HEK293 (cell line): ENCODE results near the gene NOC2L.
A peak's percentile ranks its signal among the peaks of the same experiment; 100 is the strongest.

Experiments
- BCL6B ChIP-seq: fragments of 450-650 bp; formaldehyde crosslinking; IDR thresholded peaks from 2 replicates; pipeline ENCODE4 v1.5.1; 2017; ENCODE audit warnings: missing biosample characterization, missing genetic modification characterization
- GFI1B ChIP-seq: fragments of 450-650 bp; formaldehyde crosslinking; IDR thresholded peaks from 2 replicates; pipeline ENCODE4 v1.5.1; 2016; ENCODE audit warnings: missing biosample characterization, missing genetic modification characterization
- GLI4 ChIP-seq: fragments of 450-650 bp; formaldehyde crosslinking; IDR thresholded peaks from 2 replicates; pipeline ENCODE4 v1.5.1; 2016; ENCODE audit warnings: missing biosample characterization, missing genetic modification characterization
- HOXA7 ChIP-seq: sonication (generic); formaldehyde crosslinking; IDR thresholded peaks from 2 replicates; pipeline ENCODE4 v1.8.1; 2022; ENCODE audit warnings: missing genetic modification reagents, borderline replicate concordance
- MEIS1 ChIP-seq: sonication (generic); formaldehyde crosslinking; IDR thresholded peaks from 2 replicates; pipeline ENCODE4 v1.8.1; 2022; ENCODE audit warnings: missing genetic modification reagents, mild to moderate bottlenecking, borderline replicate concordance
- OVOL3 ChIP-seq: fragments of 450-650 bp; formaldehyde crosslinking; IDR thresholded peaks from 2 replicates; pipeline ENCODE4 v1.5.1; 2016; ENCODE audit warnings: missing biosample characterization, missing genetic modification characterization
- SETDB1 ChIP-seq: IDR thresholded peaks from one replicate; pipeline ENCODE4 v1.6.1; 2017; ENCODE audit warnings: mild to moderate bottlenecking, low read length, moderate library complexity, mixed read lengths; ENCODE audit not compliant: insufficient read length
- ZBTB6 ChIP-seq: fragments of 450-650 bp; formaldehyde crosslinking; IDR thresholded peaks from 2 replicates; pipeline ENCODE4 v1.5.1; 2017; ENCODE audit warnings: missing biosample characterization, missing genetic modification characterization
- ZBTB7A ChIP-seq: fragments of 450-650 bp; formaldehyde crosslinking; IDR thresholded peaks from 2 replicates; pipeline ENCODE4 v1.5.1; 2016; ENCODE audit warnings: low read depth, missing biosample characterization, missing genetic modification characterization
- ZBTB8A ChIP-seq: fragments of 450-650 bp; formaldehyde crosslinking; IDR thresholded peaks from 2 replicates; pipeline ENCODE4 v1.5.1; 2016; ENCODE audit warnings: missing biosample characterization, missing genetic modification characterization
- ZFHX2 ChIP-seq: fragments of 450-650 bp; formaldehyde crosslinking; conservative IDR thresholded peaks from 2 replicates; pipeline ENCODE4 v1.5.1; 2016; ENCODE audit warnings: missing biosample characterization, missing genetic modification characterization
- ZFP3 ChIP-seq: fragments of 450-650 bp; formaldehyde crosslinking; IDR thresholded peaks from 2 replicates; pipeline ENCODE4 v1.5.1; 2016; ENCODE audit warnings: low read depth, missing biosample characterization, missing genetic modification characterization
- ZNF148 ChIP-seq: fragments of 450-650 bp; formaldehyde crosslinking; IDR thresholded peaks from 2 replicates; pipeline ENCODE4 v1.5.0; 2017; ENCODE audit warnings: missing biosample characterization, missing genetic modification characterization, borderline replicate concordance
- ZNF155 ChIP-seq: fragments of 450-650 bp; formaldehyde crosslinking; IDR thresholded peaks from 2 replicates; pipeline ENCODE4 v1.5.1; 2016; ENCODE audit warnings: missing biosample characterization, missing genetic modification characterization
- ZNF18 ChIP-seq: fragments of 450-650 bp; formaldehyde crosslinking; IDR thresholded peaks from 2 replicates; pipeline ENCODE4 v1.5.1; 2016; ENCODE audit warnings: missing biosample characterization, missing genetic modification characterization
- ZNF223 ChIP-seq: fragments of 450-650 bp; formaldehyde crosslinking; IDR thresholded peaks from 2 replicates; pipeline ENCODE4 v1.5.1; 2016; ENCODE audit warnings: missing biosample characterization, missing genetic modification characterization
- ZNF274 ChIP-seq, 2 experiments: fragments of 200-500 bp in 1 of 2; fragments of 450-650 bp in 1 of 2; sonication (Bioruptor generic) in 1 of 2; formaldehyde crosslinking in 1 of 2; IDR thresholded peaks; 2 replicates each; pipeline versions ENCODE4 v1.5.1 to v1.6.1; 2014 to 2016; ENCODE audit warnings: borderline replicate concordance in 1 of 2, inconsistent platforms in 1 of 2, low read length in 1 of 2, missing biosample characterization in 1 of 2, missing genetic modification characterization in 1 of 2
- ZNF324 ChIP-seq: fragments of 450-650 bp; formaldehyde crosslinking; IDR thresholded peaks from 2 replicates; pipeline ENCODE4 v1.5.1; 2016; ENCODE audit warnings: missing biosample characterization, missing genetic modification characterization
- ZNF366 ChIP-seq: fragments of 450-650 bp; formaldehyde crosslinking; conservative IDR thresholded peaks from 2 replicates; pipeline ENCODE4 v1.5.1; 2016; ENCODE audit warnings: missing biosample characterization, missing genetic modification characterization
- ZNF37A ChIP-seq: fragments of 450-650 bp; IDR thresholded peaks from 2 replicates; pipeline ENCODE4 v1.5.1; 2018; ENCODE audit warnings: missing biosample characterization, missing genetic modification characterization
- ZNF416 ChIP-seq: fragments of 450-650 bp; formaldehyde crosslinking; IDR thresholded peaks from 2 replicates; pipeline ENCODE4 v1.5.1; 2016; ENCODE audit warnings: missing biosample characterization, missing genetic modification characterization
- ZNF514 ChIP-seq: fragments of 450-650 bp; formaldehyde crosslinking; IDR thresholded peaks from 2 replicates; pipeline ENCODE4 v1.5.1; 2016; ENCODE audit warnings: missing biosample characterization, missing genetic modification characterization
- ZNF529 ChIP-seq: fragments of 450-650 bp; formaldehyde crosslinking; IDR thresholded peaks from 2 replicates; pipeline ENCODE4 v1.5.1; 2017; ENCODE audit warnings: missing genetic modification characterization, missing biosample characterization; ENCODE audit not compliant: insufficient replicate concordance
- ZNF548 ChIP-seq: fragments of 450-650 bp; formaldehyde crosslinking; IDR thresholded peaks from 2 replicates; pipeline ENCODE4 v1.5.1; 2016; ENCODE audit warnings: missing biosample characterization, missing genetic modification characterization
- ZNF549 ChIP-seq: fragments of 450-650 bp; IDR thresholded peaks from 2 replicates; pipeline ENCODE4 v1.5.1; 2018; ENCODE audit warnings: missing biosample characterization, missing genetic modification characterization, mild to moderate bottlenecking, inconsistent platforms, moderate library complexity
- ZNF558 ChIP-seq: fragments of 450-650 bp; formaldehyde crosslinking; IDR thresholded peaks from 2 replicates; pipeline ENCODE4 v1.5.1; 2016; ENCODE audit warnings: missing biosample characterization, missing genetic modification characterization
- ZNF600 ChIP-seq: fragments of 450-650 bp; formaldehyde crosslinking; IDR thresholded peaks from 2 replicates; pipeline ENCODE4 v1.5.1; 2016; ENCODE audit warnings: missing biosample characterization, missing genetic modification characterization
- ZNF610 ChIP-seq: fragments of 450-650 bp; formaldehyde crosslinking; IDR thresholded peaks from 2 replicates; pipeline ENCODE4 v1.5.1; 2016; ENCODE audit warnings: missing biosample characterization, missing genetic modification characterization, borderline replicate concordance
- ZNF654 ChIP-seq: fragments of 450-650 bp; formaldehyde crosslinking; IDR thresholded peaks from 2 replicates; pipeline ENCODE4 v1.5.1; 2016; ENCODE audit warnings: low read depth, missing biosample characterization, missing genetic modification characterization
- ZNF707 ChIP-seq: fragments of 450-650 bp; formaldehyde crosslinking; IDR thresholded peaks from 2 replicates; pipeline ENCODE4 v1.5.1; 2016; ENCODE audit warnings: missing biosample characterization, missing genetic modification characterization
- ZNF837 ChIP-seq: fragments of 450-650 bp; formaldehyde crosslinking; IDR thresholded peaks from 2 replicates; pipeline ENCODE4 v1.5.1; 2016; ENCODE audit warnings: missing biosample characterization, missing genetic modification characterization
- ZSCAN4 ChIP-seq: fragments of 450-650 bp; formaldehyde crosslinking; IDR thresholded peaks from 2 replicates; pipeline ENCODE4 v1.5.1; 2017; ENCODE audit warnings: missing biosample characterization, missing genetic modification characterization

NOC2L gene

GRCh38 chr1:917466-918091 lies 41.5 kb downstream of the NOC2L start (continued):
- no peak for TF ChIP-seq ZBTB6
- TF ChIP-seq ZNF148 (tag by site-specific recombination) = no peak
- TF ChIP-seq BCL6B (tag by site-specific recombination) = no peak
- TF ChIP-seq OVOL3 (tag by site-specific recombination) = 0 out of 2 replicates have a peak, but pooled peaks have one; percentile 15
- TF ChIP-seq ZNF274 (IDR thresholded peaks at IDR 0.05; ENCODE audit: low read length) = no peak
- no peak for TF ChIP-seq ZNF274 (tag by site-specific recombination; IDR thresholded peaks at IDR 0.05; ENCODE audit: borderline replicate concordance)
- no peak for TF ChIP-seq GLI4 (tag by site-specific recombination)
- TF ChIP-seq ZFHX2 (tag by site-specific recombination) = peak; percentile 76
- TF ChIP-seq GFI1B (tag by site-specific recombination) = peak; percentile 38; the same call in 1 of the 2 replicates
- TF ChIP-seq ZNF324 = no peak
- TF ChIP-seq ZNF18 (tag by site-specific recombination) = no peak
- TF ChIP-seq ZNF514 (tag by site-specific recombination) = no peak
- TF ChIP-seq ZBTB7A = no peak
- no peak for TF ChIP-seq ZNF223 (tag by site-specific recombination)
- no peak for TF ChIP-seq ZNF654 (tag by site-specific recombination)
- TF ChIP-seq MEIS1 = no peak
- no peak for TF ChIP-seq ZNF529
- TF ChIP-seq ZSCAN4 = no peak
- no peak for TF ChIP-seq ZNF558 (tag by site-specific recombination)
- no peak for TF ChIP-seq SETDB1
- no peak for TF ChIP-seq ZNF707 (tag by site-specific recombination)
- no peak for TF ChIP-seq ZNF610 (tag by site-specific recombination)
- no peak for TF ChIP-seq HOXA7
- TF ChIP-seq ZNF416 (tag by site-specific recombination) = no peak
- TF ChIP-seq ZNF549 (tag by site-specific recombination) = no peak
- peak; percentile 30; the same call in 1 of the 2 replicates for TF ChIP-seq ZNF366 (tag by site-specific recombination)
- TF ChIP-seq ZFP3 (tag by site-specific recombination) = no peak
- peak; percentile 62 for TF ChIP-seq ZNF600 (tag by site-specific recombination)
- no peak for TF ChIP-seq ZNF37A (tag by site-specific recombination)
- TF ChIP-seq ZNF548 (tag by site-specific recombination) = no peak
- TF ChIP-seq ZNF155 (tag by site-specific recombination) = no peak
- no peak for TF ChIP-seq ZBTB8A (tag by site-specific recombination)
- TF ChIP-seq ZNF837 (tag by site-specific recombination) = no peak
